Activated T-cell treated with anti-CD3 and anti-CD28 coated beads, Interleukin-2, amount 50 U/mL, for 24 hours (primary cell): Measurements from ENCODE around the gene DIRAS3.

Source experiments
- DNase-seq: peaks from one replicate; pipeline ENCODE4 v3.0.0-alpha.2; 2020
- H3K27ac Mint-ChIP-seq: 2 replicates; pipeline ENCODE4 v1.8.0; 2020; ENCODE audit warnings: mild to moderate bottlenecking, mixed read lengths
- H3K27me3 Mint-ChIP-seq: 2 replicates; pipeline ENCODE4 v1.8.0; 2020; ENCODE audit warnings: mixed read lengths
- H3K36me3 Mint-ChIP-seq: 2 replicates; pipeline ENCODE4 v1.8.0; 2020; ENCODE audit warnings: low read depth, mixed read lengths
- H3K4me1 Mint-ChIP-seq: 2 replicates; pipeline ENCODE4 v1.8.0; 2020; ENCODE audit warnings: low read depth, mixed read lengths
- H3K4me3 Mint-ChIP-seq: 2 replicates; pipeline ENCODE4 v1.8.0; 2020; ENCODE audit warnings: mild to moderate bottlenecking, moderate library complexity, mixed read lengths
- H3K9me3 Mint-ChIP-seq: 2 replicates; pipeline ENCODE4 v1.8.0; 2020; ENCODE audit warnings: mixed read lengths

Gene DIRAS3

DNA sequence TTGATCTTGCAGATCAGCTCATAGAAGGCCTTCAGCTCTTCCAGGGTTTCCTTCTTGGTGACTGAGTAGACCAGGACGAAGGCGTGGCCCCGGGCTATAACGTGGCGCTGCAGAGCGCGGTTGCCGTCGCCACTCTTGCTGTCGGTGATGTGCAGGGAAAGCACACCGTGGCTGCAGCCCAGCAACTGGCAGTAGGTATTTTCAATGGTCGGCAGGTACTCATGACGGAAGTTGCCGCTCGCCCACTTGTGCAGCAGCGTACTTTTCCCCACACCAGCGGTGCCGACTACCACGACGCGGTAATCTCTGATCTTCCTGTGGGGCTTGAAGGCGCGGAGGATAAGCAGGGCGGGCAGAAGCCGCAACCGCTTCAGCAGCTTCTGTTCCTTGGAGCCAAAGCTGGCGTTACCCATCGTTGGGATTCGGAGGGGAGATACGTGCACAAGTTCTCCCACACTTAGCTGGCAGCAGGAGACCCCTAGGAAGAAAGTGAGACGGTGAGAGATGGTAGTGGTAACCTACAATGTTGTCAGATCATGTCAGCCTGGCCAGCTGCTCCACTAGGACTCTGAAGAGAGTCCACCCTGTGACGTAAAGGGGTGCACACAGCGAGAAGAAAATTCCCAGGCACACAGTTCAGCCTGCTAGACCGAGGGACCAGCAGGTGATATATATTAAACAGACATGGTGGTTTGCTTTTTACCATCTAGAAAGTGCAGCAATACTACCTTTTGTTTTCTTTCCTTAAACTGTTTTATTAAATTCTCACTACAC, 3.4 kb downstream of the DIRAS3 start:
- Mint-ChIP-seq H3K36me3 (no peaks in the 10 kb centered on the region), H3K4me3 (no peak overlapping the region), H3K4me1 (peaks cover 3% of the 10 kb centered on the region), H3K27ac (no peak overlapping the region), H3K9me3 (no peaks in the 10 kb centered on the region), H3K27me3 (peaks cover 33% of the 10 kb centered on the region)
- no peak for DNase-seq

DNA sequence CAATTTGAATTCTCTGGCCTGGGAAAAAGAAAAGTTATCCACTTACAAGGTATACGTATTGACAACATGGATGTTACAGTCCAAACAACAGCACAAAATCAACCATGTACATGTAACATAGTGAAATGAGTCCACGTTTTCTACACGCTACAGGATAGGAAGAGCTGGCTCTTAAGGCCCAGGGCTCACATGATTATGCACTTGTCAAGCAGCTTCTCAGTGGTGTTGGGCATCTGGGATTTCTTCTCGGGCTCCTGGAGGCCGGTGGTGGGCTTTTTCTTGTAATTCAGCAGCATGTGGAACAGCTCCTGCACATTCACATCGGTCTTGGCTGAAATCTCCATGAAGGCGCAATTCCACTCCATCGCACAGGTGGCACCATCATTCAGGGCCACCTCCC, 4.0 kb downstream of the DIRAS3 start:
- no peaks in the 10 kb centered on the region for H3K9me3 Mint-ChIP-seq
- peaks cover 27% of the 10 kb centered on the region for H3K27me3 Mint-ChIP-seq
- H3K27ac Mint-ChIP-seq = no peak overlapping the region
- no peaks in the 10 kb centered on the region for H3K36me3 Mint-ChIP-seq
- H3K4me1 Mint-ChIP-seq = peaks cover 3% of the 10 kb centered on the region
- no peak for DNase-seq
- H3K4me3 Mint-ChIP-seq = no peak overlapping the region

DNA sequence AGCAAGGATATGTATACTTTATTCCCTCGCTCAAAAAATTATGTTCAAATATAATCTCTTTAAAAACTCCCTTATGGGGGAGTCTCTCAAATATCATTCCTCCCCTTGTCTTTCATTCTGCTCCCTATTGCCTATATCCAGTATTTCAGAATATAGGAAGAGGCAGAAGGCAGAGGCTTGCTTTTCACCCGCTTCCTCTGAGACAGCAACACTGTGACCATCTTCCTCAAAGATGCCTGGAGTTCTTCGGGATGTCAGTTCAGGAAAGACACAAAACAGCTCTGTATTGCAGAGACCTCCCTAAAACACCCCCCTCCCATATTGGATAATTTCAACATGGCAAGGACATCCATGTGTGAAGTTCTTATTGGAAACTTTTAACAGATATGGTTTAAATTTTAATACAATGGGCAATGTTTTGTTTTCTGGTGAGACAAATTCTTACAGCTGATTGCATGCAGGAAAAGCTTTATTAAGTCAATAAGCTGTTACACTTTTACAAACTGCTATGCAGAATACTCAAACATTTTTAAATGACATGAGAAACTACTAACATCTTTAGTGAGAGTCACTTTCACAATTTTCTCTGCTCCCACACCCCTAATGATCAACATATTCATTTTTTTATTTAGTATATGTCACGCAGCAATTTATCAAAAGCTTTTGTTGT, 4.8 kb downstream of the DIRAS3 start:
- no peaks in the 10 kb centered on the region for H3K36me3 Mint-ChIP-seq
- peaks cover 22% of the 10 kb centered on the region for H3K27me3 Mint-ChIP-seq
- no peak for DNase-seq
- H3K27ac Mint-ChIP-seq = no peak overlapping the region
- peaks cover 3% of the 10 kb centered on the region for H3K4me1 Mint-ChIP-seq
- no peak overlapping the region for H3K4me3 Mint-ChIP-seq
- H3K9me3 Mint-ChIP-seq = no peaks in the 10 kb centered on the region

DNA sequence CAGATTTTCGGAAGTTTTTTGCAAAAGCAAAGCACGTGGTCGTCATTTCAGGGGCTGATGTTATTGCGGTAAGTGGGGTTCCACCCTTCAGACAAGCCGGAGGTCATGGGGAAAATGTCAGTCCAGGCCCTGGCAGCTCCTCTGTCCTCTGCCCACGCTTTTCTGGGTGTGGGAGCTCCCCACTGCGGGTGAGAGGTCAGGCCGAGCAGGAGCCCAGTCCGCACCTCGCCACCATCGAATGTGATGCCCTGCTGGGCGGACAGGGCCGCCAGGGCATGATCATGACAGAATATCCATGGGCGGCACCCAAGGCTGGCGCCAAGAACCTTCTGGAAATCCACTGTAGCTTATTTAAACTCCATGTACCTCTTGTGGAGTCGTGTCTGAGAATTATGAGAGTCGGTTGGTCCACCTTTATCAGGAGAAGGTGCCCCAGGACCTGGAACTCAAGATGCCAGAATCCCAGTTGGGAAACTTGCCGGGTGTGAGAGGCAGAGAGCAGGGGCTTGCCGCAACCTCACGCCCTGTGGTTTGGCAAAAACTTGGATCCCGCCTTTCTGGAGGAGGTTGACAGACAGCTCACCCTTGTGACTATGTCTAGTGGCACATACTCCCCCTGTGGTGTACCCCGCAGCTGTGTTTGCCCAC, 6.9 kb downstream of the DIRAS3 start:
- no peaks in the 10 kb centered on the region for H3K4me1 Mint-ChIP-seq

DNA sequence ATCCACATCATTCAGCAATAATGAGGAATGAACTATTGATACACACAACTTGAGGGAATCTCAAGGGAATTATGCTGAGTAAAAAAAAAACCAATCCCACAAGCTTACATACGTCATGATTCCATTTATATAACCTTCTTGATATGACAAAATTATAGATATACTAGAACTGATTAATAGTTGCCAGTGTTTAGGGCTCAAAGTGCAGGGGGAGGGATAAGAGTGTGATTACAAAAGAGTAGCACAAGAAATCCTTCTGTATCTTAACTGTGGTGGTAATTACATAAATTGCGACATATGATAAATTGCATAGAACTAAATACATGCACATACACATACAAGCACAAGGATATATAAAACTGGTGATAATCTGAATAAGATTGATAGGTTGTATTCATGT, 13.5 kb downstream of the DIRAS3 start:
- Mint-ChIP-seq H3K4me1 (no peaks in the 10 kb centered on the region), H3K27ac (no peak overlapping the region), H3K9me3 (peaks cover 8% of the 10 kb centered on the region)

More for the DNA sequence above, 6.9 kb downstream of the DIRAS3 start:
- no peaks in the 10 kb centered on the region for H3K36me3 Mint-ChIP-seq
- H3K27me3 Mint-ChIP-seq = peaks cover 8% of the 10 kb centered on the region
- peaks cover 2% of the 10 kb centered on the region for H3K9me3 Mint-ChIP-seq
- H3K27ac Mint-ChIP-seq = no peak overlapping the region
- no peak overlapping the region for H3K4me3 Mint-ChIP-seq
- no peak for DNase-seq

DNA sequence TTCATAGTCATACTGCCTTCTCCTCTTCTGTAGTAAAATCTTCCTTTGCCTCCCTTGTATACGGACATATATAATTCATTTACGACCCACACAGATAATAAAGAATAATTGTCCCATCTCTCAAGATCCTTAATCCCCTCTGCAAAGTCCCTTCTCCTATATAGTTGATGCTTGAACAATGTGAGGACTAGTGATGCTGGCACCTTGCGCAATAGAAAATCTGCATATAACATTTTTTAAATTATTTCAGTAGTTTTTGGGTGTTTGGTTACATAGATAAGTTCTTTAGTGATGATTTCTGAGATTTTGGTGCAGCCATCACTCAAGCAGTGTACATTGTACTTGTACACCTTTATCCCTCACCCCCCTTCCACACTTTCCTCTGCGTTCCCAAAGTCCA, 21.0 kb downstream of the DIRAS3 start:
- no peak for DNase-seq
- Mint-ChIP-seq H3K27ac (no peak overlapping the region), H3K36me3 (no peaks in the 10 kb centered on the region), H3K4me1 (no peaks in the 10 kb centered on the region), H3K27me3 (no peaks in the 10 kb centered on the region), H3K9me3 (peaks cover 3% of the 10 kb centered on the region), H3K4me3 (no peak overlapping the region)

More for the DNA sequence above, 13.5 kb downstream of the DIRAS3 start:
- no peak for DNase-seq
- Mint-ChIP-seq H3K4me3 (no peak overlapping the region), H3K27me3 (no peaks in the 10 kb centered on the region), H3K36me3 (no peaks in the 10 kb centered on the region)

DNA sequence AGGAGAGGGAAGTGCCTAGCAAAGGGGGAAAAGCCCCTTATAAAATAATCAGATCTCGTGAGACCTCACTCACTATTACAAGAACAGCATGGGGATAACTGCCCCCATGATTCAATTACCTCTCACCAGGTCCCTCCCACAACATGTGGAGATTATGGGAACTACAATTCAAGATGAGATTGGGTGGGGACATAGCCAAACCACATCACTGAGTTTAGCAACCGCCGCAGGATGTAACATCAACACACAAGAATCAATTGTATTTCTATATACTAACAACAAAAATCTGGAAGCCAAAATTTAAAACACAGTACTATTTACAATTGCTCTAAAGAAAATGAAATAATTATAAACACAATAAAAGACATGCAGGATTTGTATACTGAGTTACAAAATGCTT, 21.9 kb downstream of the DIRAS3 start:
- Mint-ChIP-seq H3K36me3 (no peaks in the 10 kb centered on the region), H3K4me1 (no peaks in the 10 kb centered on the region), H3K27ac (no peak overlapping the region), H3K4me3 (no peak overlapping the region), H3K9me3 (no peaks in the 10 kb centered on the region), H3K27me3 (no peaks in the 10 kb centered on the region)
- DNase-seq = no peak

DNA sequence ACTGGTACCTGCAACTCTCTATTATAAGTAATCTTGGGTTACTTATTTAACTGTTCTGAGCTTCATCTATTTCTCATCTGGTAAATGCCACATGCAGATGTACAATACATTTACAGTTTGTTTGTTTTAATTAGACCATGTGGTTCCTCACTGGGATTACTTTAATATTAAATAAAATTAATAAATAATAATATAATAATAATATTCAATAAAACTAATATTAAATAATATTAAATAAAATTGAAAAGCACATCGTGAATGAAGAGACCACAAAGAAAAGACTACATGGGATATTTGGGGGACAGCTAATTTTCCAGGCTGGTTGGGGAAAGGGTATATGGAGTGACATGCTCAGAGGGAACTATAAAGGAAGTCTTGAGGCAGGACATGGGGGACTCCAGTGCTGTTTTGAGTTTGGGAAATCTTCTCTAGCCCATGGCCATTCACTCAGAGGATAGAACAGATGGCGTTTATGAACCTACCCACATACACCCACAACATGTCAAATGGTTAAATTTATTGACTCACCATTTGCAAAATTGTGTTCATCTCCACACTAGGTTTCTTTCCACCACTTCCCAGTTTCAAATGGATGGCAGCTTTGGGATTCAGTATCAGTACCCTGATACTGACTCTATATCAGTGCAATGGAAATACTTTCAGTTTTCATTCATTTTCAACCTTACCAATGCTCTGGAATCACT, 25.6 kb downstream of the DIRAS3 start:
- DNase-seq = no peak
- Mint-ChIP-seq H3K9me3 (no peaks in the 10 kb centered on the region), H3K36me3 (no peaks in the 10 kb centered on the region), H3K4me3 (no peak overlapping the region), H3K27me3 (peaks cover 4% of the 10 kb centered on the region), H3K27ac (no peak overlapping the region), H3K4me1 (no peaks in the 10 kb centered on the region)

DNA sequence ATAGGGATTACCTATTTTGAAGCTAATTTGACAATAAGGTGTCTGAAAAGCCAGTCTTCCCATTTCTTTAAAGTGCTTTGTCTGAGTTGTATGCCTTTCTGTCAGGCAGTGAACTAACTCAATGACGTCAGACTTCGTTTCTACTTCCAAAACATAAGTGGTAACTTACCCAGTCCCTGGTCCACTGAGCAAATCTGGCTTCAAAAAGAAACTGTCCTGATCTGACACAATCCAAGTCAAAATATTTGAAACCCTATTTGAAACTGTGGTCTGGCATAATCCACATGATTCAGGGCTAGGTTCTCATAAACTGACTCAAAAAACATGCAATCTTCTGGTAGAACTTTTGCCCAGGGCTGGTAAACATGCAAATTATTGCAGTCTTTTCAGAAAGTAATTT, 34.0 kb downstream of the DIRAS3 start:
- Mint-ChIP-seq H3K9me3 (no peaks in the 10 kb centered on the region), H3K27me3 (no peaks in the 10 kb centered on the region), H3K27ac (no peak overlapping the region), H3K4me1 (no peaks in the 10 kb centered on the region), H3K36me3 (no peaks in the 10 kb centered on the region), H3K4me3 (no peak overlapping the region)
- DNase-seq = no peak

DNA sequence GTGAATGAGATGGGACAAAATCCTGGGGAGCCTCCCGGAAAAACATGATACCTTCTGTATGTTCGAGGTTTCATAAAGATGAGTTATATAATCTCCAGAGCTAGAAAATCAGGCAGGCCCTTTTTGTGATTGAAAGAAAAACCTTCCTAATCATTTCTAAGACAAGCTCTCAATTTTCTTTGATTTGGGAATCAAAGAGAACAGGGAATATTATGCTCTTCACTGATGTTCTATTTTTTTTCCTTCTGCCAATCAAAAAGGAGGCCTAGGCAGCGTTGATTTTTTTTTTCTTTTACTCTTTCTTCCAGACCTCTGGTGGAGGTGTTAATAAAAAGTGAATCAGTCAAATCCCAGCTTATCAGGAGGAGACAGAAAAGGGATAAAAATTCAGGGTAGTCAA, 34.5 kb downstream of the DIRAS3 start:
- no peak overlapping the region for H3K4me3 Mint-ChIP-seq
- H3K9me3 Mint-ChIP-seq = no peaks in the 10 kb centered on the region
- H3K27ac Mint-ChIP-seq = no peak overlapping the region
- H3K27me3 Mint-ChIP-seq = no peaks in the 10 kb centered on the region
- H3K36me3 Mint-ChIP-seq = no peaks in the 10 kb centered on the region
- H3K4me1 Mint-ChIP-seq = no peaks in the 10 kb centered on the region
- no peak for DNase-seq

DNA sequence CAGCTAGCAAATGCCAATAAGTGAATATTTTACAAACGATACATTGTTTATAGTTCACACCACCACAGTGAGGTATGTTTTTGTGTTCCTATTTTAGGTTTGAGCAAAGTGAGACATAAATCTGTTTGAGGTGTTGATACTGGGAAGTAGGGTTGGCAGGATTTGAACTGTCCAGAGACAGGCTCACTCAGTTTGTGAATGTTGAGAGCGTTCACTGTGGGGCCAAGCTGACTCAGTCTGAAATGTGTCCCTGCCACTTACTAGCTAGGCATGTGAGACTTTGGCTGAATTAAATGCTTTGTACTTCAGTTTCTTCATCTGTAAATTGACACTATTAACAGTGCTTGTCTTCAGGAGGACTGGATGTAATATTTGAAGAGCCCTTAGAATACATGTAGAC, 35.1 kb downstream of the DIRAS3 start:
- Mint-ChIP-seq H3K27ac (no peak overlapping the region), H3K27me3 (no peaks in the 10 kb centered on the region), H3K4me3 (no peak overlapping the region), H3K36me3 (no peaks in the 10 kb centered on the region), H3K4me1 (no peaks in the 10 kb centered on the region), H3K9me3 (no peaks in the 10 kb centered on the region)
- no peak for DNase-seq

DNA sequence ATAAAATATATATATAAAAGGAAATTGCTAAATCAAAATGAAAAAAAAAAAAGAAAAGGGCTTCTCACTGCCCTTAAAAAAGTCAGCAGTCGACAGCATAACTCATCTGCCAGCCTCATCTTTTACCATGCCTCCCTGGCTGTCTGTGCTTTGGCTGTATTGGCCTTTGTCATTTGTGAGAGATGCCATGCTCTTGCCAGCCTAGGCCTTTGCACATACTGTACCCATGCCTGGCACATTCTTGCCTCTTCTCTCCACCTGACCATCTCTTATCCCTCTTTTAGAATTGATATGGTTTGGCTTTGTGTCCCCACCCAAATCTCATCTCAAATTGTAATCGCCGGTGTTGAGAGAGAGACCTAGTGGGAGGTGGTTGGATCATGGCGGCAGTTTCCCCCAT, 37.1 kb downstream of the DIRAS3 start:
- Mint-ChIP-seq H3K4me1 (no peaks in the 10 kb centered on the region), H3K4me3 (no peak overlapping the region), H3K9me3 (no peaks in the 10 kb centered on the region), H3K36me3 (no peaks in the 10 kb centered on the region), H3K27ac (no peak overlapping the region), H3K27me3 (no peaks in the 10 kb centered on the region)
- DNase-seq = no peak

DNA sequence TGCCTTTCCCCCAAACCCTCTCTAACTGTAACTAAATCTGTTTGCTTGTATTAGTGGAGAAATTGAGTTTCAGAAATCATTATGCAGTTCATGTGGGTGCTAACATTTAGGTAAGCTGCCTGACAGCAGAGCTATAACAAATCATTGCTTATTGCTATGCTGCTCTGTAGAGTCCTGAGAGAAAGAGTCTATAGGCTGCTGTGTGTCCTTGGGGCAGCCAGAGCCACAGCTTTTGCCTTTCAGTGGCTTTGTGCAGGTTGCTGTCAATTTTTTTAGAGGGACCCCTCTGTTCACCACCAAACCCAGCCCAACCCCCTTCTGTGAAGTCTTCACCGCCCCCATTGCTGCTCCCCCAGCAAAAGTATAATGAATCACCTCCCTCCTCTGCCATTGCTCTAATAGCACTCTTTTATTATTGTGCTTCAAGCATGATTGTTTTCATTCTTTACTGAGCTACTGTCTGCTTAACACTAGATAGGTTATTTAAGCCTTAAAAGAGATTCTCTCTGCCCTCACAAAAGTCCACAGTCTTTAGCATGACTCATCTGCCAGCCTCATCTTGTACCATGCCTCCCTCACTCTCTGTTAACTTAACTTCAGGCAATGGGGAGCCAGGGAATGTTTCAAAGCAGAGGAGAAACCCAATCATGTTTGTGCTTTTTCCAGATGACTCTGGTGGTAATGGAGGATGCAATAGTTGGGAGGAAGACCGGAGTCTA, 38.6 kb downstream of the DIRAS3 start:
- no peak overlapping the region for H3K27ac Mint-ChIP-seq
- no peaks in the 10 kb centered on the region for H3K36me3 Mint-ChIP-seq
- no peak for DNase-seq
- no peak overlapping the region for H3K4me3 Mint-ChIP-seq
- H3K27me3 Mint-ChIP-seq = no peaks in the 10 kb centered on the region
- H3K4me1 Mint-ChIP-seq = no peaks in the 10 kb centered on the region
- no peaks in the 10 kb centered on the region for H3K9me3 Mint-ChIP-seq

DNA sequence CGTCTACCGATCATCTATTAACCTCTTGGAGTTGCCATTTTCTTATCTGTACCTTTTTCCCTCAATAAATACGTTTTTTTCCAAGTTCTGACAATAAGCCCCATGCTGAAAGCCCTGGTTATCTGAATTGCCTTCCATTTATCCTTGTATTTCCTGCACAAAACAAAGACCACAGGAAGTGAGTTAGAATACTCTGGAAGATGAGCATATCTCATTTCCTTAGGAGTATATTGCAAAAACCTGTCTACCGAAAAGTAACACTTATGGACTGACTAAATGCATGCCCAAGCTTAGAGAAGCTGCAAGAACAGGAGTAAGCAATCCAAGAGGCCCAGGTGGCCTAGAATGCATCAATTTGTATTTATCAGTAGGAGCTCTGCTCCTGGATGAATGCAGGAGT, 39.9 kb downstream of the DIRAS3 start:
- no peak for DNase-seq
- H3K4me3 Mint-ChIP-seq = no peak overlapping the region

More for the DNA sequence above, 39.9 kb downstream of the DIRAS3 start:
- H3K27ac Mint-ChIP-seq = no peak overlapping the region
- H3K27me3 Mint-ChIP-seq = no peaks in the 10 kb centered on the region
- H3K36me3 Mint-ChIP-seq = no peaks in the 10 kb centered on the region
- H3K9me3 Mint-ChIP-seq = no peaks in the 10 kb centered on the region
- no peaks in the 10 kb centered on the region for H3K4me1 Mint-ChIP-seq
